ENCODE measurements around the gene ERCC6L2. TPM values are rescaled to one million over a fixed set of nuclear protein-coding genes. Genes with fewer than 3 reads are reported as not detected.
A peak's percentile ranks its signal among the peaks of the same experiment; 100 is the strongest.

Gene ERCC6L2
- polyA plus RNA-seq, 1 of the 3 experiments (the other 2 are of a cell fraction): 10.0 TPM

GRCh38 chr9:95938724-95939123 lies 63.2 kb downstream of the ERCC6L2 start:
- H3K4me2 ChIP-seq: no peak overlapping the region
- no peaks in the 10 kb centered on the region for H3K27me3 ChIP-seq (ENCODE audit: insufficient read depth)
- TF ChIP-seq RXRA (IDR thresholded peaks at IDR 0.05; ENCODE audit: borderline replicate concordance, low read depth): no peak
- TF ChIP-seq, protein P1, sequence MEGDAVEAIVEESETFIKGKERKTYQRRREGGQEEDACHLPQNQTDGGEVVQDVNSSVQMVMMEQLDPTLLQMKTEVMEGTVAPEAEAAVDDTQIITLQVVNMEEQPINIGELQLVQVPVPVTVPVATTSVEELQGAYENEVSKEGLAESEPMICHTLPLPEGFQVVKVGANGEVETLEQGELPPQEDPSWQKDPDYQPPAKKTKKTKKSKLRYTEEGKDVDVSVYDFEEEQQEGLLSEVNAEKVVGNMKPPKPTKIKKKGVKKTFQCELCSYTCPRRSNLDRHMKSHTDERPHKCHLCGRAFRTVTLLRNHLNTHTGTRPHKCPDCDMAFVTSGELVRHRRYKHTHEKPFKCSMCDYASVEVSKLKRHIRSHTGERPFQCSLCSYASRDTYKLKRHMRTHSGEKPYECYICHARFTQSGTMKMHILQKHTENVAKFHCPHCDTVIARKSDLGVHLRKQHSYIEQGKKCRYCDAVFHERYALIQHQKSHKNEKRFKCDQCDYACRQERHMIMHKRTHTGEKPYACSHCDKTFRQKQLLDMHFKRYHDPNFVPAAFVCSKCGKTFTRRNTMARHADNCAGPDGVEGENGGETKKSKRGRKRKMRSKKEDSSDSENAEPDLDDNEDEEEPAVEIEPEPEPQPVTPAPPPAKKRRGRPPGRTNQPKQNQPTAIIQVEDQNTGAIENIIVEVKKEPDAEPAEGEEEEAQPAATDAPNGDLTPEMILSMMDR (IDR thresholded peaks at IDR 0.05): peak; percentile 21; the same call in 1 of the 2 replicates
- no peak overlapping the region for H2AFZ ChIP-seq (ENCODE audit: low read depth)
- ChIA-PET POLR2A (no interaction called here), CTCF (interaction anchor here (0.6 to 1.3 kb wide), 2 partner anchors 12 to 29 kb away, joined by 3 to 4 read pairs; no protein-coding TSS in a partner anchor)
- no peak for DNase-seq
- peaks cover 5% of the 10 kb centered on the region for H3F3A ChIP-seq (replicated peaks; ENCODE audit: insufficient read depth)
- H3K4me3 ChIP-seq (ENCODE audit: low read depth in 2 of 2, low read length in 1 of 2): no peak overlapping the region
- no peaks in the 10 kb centered on the region for H4K20me1 ChIP-seq (ENCODE audit: insufficient read depth)
- peaks cover 13% of the 10 kb centered on the region; the same call in 1 of the 2 replicates for H3K79me2 ChIP-seq (ENCODE audit: insufficient read depth)
- no peak overlapping the region for H3K9ac ChIP-seq
- no peak overlapping the region for H3K27ac ChIP-seq (ENCODE audit: low read depth in 2 of 2, low read length in 1 of 2)
- no peaks in the 10 kb centered on the region for H3K4me1 ChIP-seq (ENCODE audit: control insufficient read depth in 1 of 2, insufficient read depth in 2 of 2, low read depth in 1 of 2, low read length in 1 of 2)
- no peaks in the 10 kb centered on the region; the same call in 1 of the 2 replicates for H3K9me3 ChIP-seq
- H3K9me2 ChIP-seq: no peaks in the 10 kb centered on the region
- 97% methylated on average over 1 of the region's 1 CpG for WGBS (ENCODE audit: low lambda C conversion rate)
- H3K36me3 ChIP-seq (replicated peaks in 1 of 2; ENCODE audit: control insufficient read depth in 1 of 2, insufficient read depth in 2 of 2, low read length in 1 of 2): peaks cover 74 to 82% of the 10 kb centered on the region in 2 experiments

DNA sequence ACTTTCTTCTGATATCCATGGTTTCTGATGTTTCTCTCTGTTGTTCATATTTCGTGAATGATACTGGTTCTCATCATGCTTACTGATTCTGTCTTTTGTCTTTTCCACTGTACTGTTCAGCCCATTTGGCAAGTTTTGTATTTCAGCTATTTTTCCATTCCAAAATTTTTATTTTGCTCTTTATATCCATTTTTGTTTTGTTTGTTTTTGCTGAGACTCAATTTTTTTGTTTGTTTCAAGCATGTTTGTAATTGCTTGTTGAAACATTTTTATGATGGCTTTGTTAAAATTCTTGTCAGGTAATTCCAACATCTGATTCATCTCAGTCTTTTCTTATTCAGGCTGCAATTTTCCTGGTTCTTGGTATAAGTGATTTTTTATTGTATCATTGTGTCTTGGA lies 64.0 kb downstream of the ERCC6L2 start:
- Histone ChIP-seq H3F3A (replicated peaks; ENCODE audit: insufficient read depth) (peaks cover 5% of the 10 kb centered on the region), H3K27me3 (ENCODE audit: insufficient read depth) (no peaks in the 10 kb centered on the region), H3K36me3 (replicated peaks in 1 of 2; ENCODE audit: control insufficient read depth in 1 of 2, insufficient read depth in 2 of 2, low read length in 1 of 2) (peaks cover 73 to 82% of the 10 kb centered on the region in 2 experiments), H3K9me2 (no peaks in the 10 kb centered on the region), H3K27ac (ENCODE audit: low read depth in 2 of 2, low read length in 1 of 2) (no peak overlapping the region), H3K4me2 (no peak overlapping the region), H3K9me3 (no peaks in the 10 kb centered on the region; the same call in 1 of the 2 replicates), H3K9ac (no peak overlapping the region), H4K20me1 (ENCODE audit: insufficient read depth) (no peaks in the 10 kb centered on the region), H3K79me2 (ENCODE audit: insufficient read depth) (peaks cover 13% of the 10 kb centered on the region; the same call in 1 of the 2 replicates), H3K4me3 (ENCODE audit: low read depth in 2 of 2, low read length in 1 of 2) (no peak overlapping the region), H2AFZ (ENCODE audit: low read depth) (no peak overlapping the region), H3K4me1 (ENCODE audit: control insufficient read depth in 1 of 2, insufficient read depth in 2 of 2, low read depth in 1 of 2, low read length in 1 of 2) (no peaks in the 10 kb centered on the region)
- CTCF ChIA-PET: no interaction called here
- WGBS (ENCODE audit: low lambda C conversion rate): 92% methylated on average over 1 of the region's 1 CpG
- TF ChIP-seq MEF2A (IDR thresholded peaks at IDR 0.05; ENCODE audit: borderline replicate concordance, low read depth): no peak
- TF ChIP-seq NFIC (IDR thresholded peaks at IDR 0.05; ENCODE audit: borderline replicate concordance): no peak
- TF ChIP-seq USF1 (IDR thresholded peaks at IDR 0.05; ENCODE audit: borderline replicate concordance, low read depth): no peak
- no peak for TF ChIP-seq EP300 (IDR thresholded peaks at IDR 0.05; ENCODE audit: borderline replicate concordance in 1 of 2, low read depth in 1 of 2, low read length in 1 of 2)
- no peak for TF ChIP-seq TCF12 (IDR thresholded peaks at IDR 0.05)
- no peak for TF ChIP-seq GATA2 (CRISPR knock-in tag; IDR thresholded peaks at IDR 0.05)
- POLR2A ChIA-PET: no interaction called here
- no peak for DNase-seq

DNA sequence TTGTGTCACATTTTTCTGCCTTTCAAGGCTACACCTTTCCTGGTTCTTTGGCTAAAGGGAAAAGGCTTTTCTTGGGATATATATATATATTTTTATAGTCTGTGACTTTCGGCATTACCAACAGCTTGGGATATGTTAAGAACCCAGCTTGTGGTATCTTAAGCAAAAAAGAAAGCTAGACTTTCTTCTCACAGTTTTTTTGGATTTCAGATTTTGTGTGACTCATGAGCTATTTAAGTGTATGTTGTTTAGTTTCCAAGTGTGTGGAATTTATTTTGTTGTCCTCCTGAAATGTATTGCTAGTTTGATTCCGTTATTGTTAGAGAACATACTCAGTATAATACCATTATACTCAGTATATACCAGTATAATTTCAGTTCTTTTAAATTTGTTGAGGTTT lies 64.8 kb downstream of the ERCC6L2 start:
- 93% methylated on average over 2 of the region's 2 CpGs for WGBS (ENCODE audit: low lambda C conversion rate)
- H3K9me2 ChIP-seq: no peaks in the 10 kb centered on the region
- H3K4me2 ChIP-seq: no peak overlapping the region
- POLR2A ChIA-PET: no interaction called here
- TF ChIP-seq, protein P2, sequence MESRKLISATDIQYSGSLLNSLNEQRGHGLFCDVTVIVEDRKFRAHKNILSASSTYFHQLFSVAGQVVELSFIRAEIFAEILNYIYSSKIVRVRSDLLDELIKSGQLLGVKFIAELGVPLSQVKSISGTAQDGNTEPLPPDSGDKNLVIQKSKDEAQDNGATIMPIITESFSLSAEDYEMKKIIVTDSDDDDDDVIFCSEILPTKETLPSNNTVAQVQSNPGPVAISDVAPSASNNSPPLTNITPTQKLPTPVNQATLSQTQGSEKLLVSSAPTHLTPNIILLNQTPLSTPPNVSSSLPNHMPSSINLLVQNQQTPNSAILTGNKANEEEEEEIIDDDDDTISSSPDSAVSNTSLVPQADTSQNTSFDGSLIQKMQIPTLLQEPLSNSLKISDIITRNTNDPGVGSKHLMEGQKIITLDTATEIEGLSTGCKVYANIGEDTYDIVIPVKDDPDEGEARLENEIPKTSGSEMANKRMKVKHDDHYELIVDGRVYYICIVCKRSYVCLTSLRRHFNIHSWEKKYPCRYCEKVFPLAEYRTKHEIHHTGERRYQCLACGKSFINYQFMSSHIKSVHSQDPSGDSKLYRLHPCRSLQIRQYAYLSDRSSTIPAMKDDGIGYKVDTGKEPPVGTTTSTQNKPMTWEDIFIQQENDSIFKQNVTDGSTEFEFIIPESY (IDR thresholded peaks at IDR 0.05; ENCODE audit: borderline replicate concordance, low read depth): no peak
- no peak for TF ChIP-seq TCF12 (IDR thresholded peaks at IDR 0.05)
- TF ChIP-seq RFX5 (IDR thresholded peaks at IDR 0.05; ENCODE audit: low read length): no peak
- TF ChIP-seq FOXJ3 (CRISPR knock-in tag; IDR thresholded peaks at IDR 0.05): no peak
- TF ChIP-seq, protein P1 (IDR thresholded peaks at IDR 0.05): no peak
- peaks cover 13% of the 10 kb centered on the region; the same call in 1 of the 2 replicates for H3K79me2 ChIP-seq (ENCODE audit: insufficient read depth)
- H3K9me3 ChIP-seq: no peaks in the 10 kb centered on the region; the same call in 1 of the 2 replicates
- CTCF ChIA-PET: interaction anchor here (1.1 to 1.6 kb wide), 2 partner anchors 277 to 292 kb away, joined by 3 read pairs; no protein-coding TSS in a partner anchor
- no peak overlapping the region for H3K27ac ChIP-seq (ENCODE audit: low read depth in 2 of 2, low read length in 1 of 2)
- no peaks in the 10 kb centered on the region for H3K4me1 ChIP-seq (ENCODE audit: control insufficient read depth in 1 of 2, insufficient read depth in 2 of 2, low read depth in 1 of 2, low read length in 1 of 2)
- H3K36me3 ChIP-seq (replicated peaks in 1 of 2; ENCODE audit: control insufficient read depth in 1 of 2, insufficient read depth in 2 of 2, low read length in 1 of 2): peaks cover 71 to 76% of the 10 kb centered on the region in 2 experiments
- H3K9ac ChIP-seq: no peak overlapping the region
- no peaks in the 10 kb centered on the region for H3K27me3 ChIP-seq (ENCODE audit: insufficient read depth)
- H3F3A ChIP-seq (replicated peaks; ENCODE audit: insufficient read depth): peaks cover 5% of the 10 kb centered on the region
- H3K4me3 ChIP-seq (ENCODE audit: low read depth in 2 of 2, low read length in 1 of 2): no peak overlapping the region
- DNase-seq: no peak
- H2AFZ ChIP-seq (ENCODE audit: low read depth): no peak overlapping the region
- no peaks in the 10 kb centered on the region for H4K20me1 ChIP-seq (ENCODE audit: insufficient read depth)

All from SK-N-SH (cell line).